Osteocyte (in vitro differentiated cells): ENCODE data around the gene RALGPS1. TPM values are rescaled to one million over a fixed set of nuclear protein-coding genes. Genes with fewer than 3 reads are reported as not detected.

Source experiments
- DNase-seq: peaks from one replicate; pipeline ENCODE4 v3.0.0; 2021; ENCODE audit warnings: mixed read lengths; ENCODE audit not compliant: unreplicated experiment; ENCODE audit errors: extremely low spot score
- H3K27ac Mint-ChIP-seq: one replicate; pipeline ENCODE4 v1.8.0; 2021; ENCODE audit warnings: mild to moderate bottlenecking, mixed read lengths; ENCODE audit not compliant: unreplicated experiment
- H3K27me3 Mint-ChIP-seq: one replicate; pipeline ENCODE4 v1.8.0; 2021; ENCODE audit warnings: mixed read lengths; ENCODE audit not compliant: unreplicated experiment
- H3K36me3 Mint-ChIP-seq: one replicate; pipeline ENCODE4 v1.8.0; 2021; ENCODE audit warnings: mixed read lengths; ENCODE audit not compliant: unreplicated experiment
- H3K4me1 Mint-ChIP-seq: one replicate; pipeline ENCODE4 v1.8.0; 2021; ENCODE audit warnings: mixed read lengths; ENCODE audit not compliant: unreplicated experiment
- H3K4me3 Mint-ChIP-seq: one replicate; pipeline ENCODE4 v1.8.0; 2021; ENCODE audit warnings: mild to moderate bottlenecking, moderate library complexity, mixed read lengths; ENCODE audit not compliant: unreplicated experiment
- H3K9me3 Mint-ChIP-seq: one replicate; pipeline ENCODE4 v1.8.0; 2021; ENCODE audit warnings: mixed read lengths; ENCODE audit not compliant: unreplicated experiment
- CTCF ChIP-seq: fragments of 200-600 bp; sonication (generic); IDR thresholded peaks from 2 replicates; pipeline ENCODE4 v1.5.0; 2021; ENCODE audit warnings: antibody characterized with exemption, mild to moderate bottlenecking, moderate library complexity
- total RNA-seq: library from RNA; stranded (reverse); gene quantifications from 2 replicates; pipeline ENCODE4 v1.2.1, GENCODE V29; 2021

The RALGPS1 gene
- total RNA-seq, 1 donor from 2014 or later: 9.9 TPM

- no peak overlapping the region for H3K27ac Mint-ChIP-seq
- H3K27me3 Mint-ChIP-seq: no peaks in the 10 kb centered on the region
- DNase-seq: peak; percentile 51
- H3K9me3 Mint-ChIP-seq: no peaks in the 10 kb centered on the region
- H3K36me3 Mint-ChIP-seq: no peaks in the 10 kb centered on the region
- peaks cover 45% of the 10 kb centered on the region for H3K4me1 Mint-ChIP-seq
- TF ChIP-seq CTCF: no peak
- no peak overlapping the region for H3K4me3 Mint-ChIP-seq
These were observed 250.5 kb downstream of the RALGPS1 start for GRCh38 chr9:127165116-127165515.

- Mint-ChIP-seq H3K27me3 (no peaks in the 10 kb centered on the region), H3K4me3 (no peak overlapping the region), H3K4me1 (peaks cover 41% of the 10 kb centered on the region), H3K9me3 (no peaks in the 10 kb centered on the region), H3K27ac (no peak overlapping the region), H3K36me3 (no peaks in the 10 kb centered on the region)
- no peak for DNase-seq
- no peak for TF ChIP-seq CTCF
These were observed 251.5 kb downstream of the RALGPS1 start for GRCh38 chr9:127166111-127166510.

GRCh38 chr9:127166651-127167524, 252.3 kb downstream of the RALGPS1 start:
- H3K9me3 Mint-ChIP-seq: no peaks in the 10 kb centered on the region
- no peaks in the 10 kb centered on the region for H3K36me3 Mint-ChIP-seq
- H3K4me3 Mint-ChIP-seq: no peak overlapping the region
- TF ChIP-seq CTCF: no peak
- no peaks in the 10 kb centered on the region for H3K27me3 Mint-ChIP-seq
- DNase-seq: peak; percentile 72
- H3K4me1 Mint-ChIP-seq: peaks cover 39% of the 10 kb centered on the region
- H3K27ac Mint-ChIP-seq: no peak overlapping the region

GRCh38 chr9:127167560-127168326, 253.2 kb downstream of the RALGPS1 start:
- H3K4me3 Mint-ChIP-seq: no peak overlapping the region
- peak; percentile 23 for DNase-seq
- no peak overlapping the region for H3K27ac Mint-ChIP-seq
- no peaks in the 10 kb centered on the region for H3K36me3 Mint-ChIP-seq
- no peak for TF ChIP-seq CTCF
- H3K4me1 Mint-ChIP-seq: peaks cover 39% of the 10 kb centered on the region
- no peaks in the 10 kb centered on the region for H3K27me3 Mint-ChIP-seq
- no peaks in the 10 kb centered on the region for H3K9me3 Mint-ChIP-seq
